ENCODE measurements around the gene PXMP2. TPM values are rescaled to one million over a fixed set of nuclear protein-coding genes. Genes with fewer than 3 reads are reported as not detected.
"Not testable (repeated sequence)": the region's sequence is repeated elsewhere in the genome, so short reads cannot be mapped to it uniquely, and the experiment has no call there.

PXMP2 gene
- total RNA-seq, 2 experiments from 2014 or later, result 21.0 to 21.9 TPM

DNA sequence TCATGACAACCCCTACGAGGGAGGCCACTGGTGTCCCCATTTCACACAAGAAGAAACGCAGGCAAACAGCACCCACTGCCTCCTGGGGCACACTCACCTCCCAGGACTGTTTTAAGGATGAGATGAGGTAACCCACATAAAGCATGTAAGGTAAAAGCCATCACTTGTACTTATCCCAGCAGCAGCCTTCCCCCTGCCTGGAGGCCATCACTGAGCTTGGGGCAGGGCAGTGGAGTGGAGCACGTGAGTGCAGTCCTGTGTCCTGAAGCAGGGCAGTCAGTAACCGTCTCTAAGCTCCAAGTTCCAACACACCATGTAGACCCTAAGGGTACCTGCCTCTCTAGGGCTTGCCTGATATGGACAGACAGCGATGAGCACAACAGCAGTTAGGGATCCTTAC, 2.0 kb upstream of the PXMP2 start:
- ChIA-PET POLR2A (interaction anchor here (0.6 kb wide), 1 partner anchor 185 kb away, joined by 6 read pairs; no protein-coding TSS in a partner anchor), CTCF (no interaction called here)

DNA sequence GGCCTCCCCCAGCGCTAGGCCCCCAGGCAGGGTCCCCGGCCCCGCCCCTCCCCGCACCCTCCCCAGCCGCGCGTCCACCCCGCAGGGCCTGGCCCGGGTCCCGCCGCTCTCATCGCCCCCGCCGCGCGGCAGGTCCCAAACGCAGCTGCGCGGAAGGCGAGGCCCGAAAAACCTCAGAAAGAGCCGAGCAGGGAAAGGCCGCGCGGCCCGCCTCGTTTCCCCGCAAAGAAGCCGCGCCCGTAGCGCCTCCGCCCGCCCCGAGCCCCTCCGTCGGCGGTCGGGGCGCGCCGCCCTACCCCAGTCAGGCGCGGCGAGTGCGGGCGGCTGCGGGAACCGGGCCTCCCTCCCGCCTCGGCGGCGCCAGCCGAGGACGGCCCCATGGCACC, 569 bp upstream of the PXMP2 start:
- ChIA-PET POLR2A (interaction anchor here (0.6 kb wide), 2 partner anchors 43 to 73 kb away, joined by 4 read pairs; no protein-coding TSS in a partner anchor), CTCF (no interaction called here)

GRCh38 chr12:132689227-132689626, 1.8 kb downstream of the PXMP2 start:
- POLR2A ChIA-PET, result no interaction called here
- CTCF ChIA-PET, result interaction anchor here (0.6 kb wide), 1 partner anchor 11 kb away, joined by 3 read pairs; no protein-coding TSS in a partner anchor

DNA sequence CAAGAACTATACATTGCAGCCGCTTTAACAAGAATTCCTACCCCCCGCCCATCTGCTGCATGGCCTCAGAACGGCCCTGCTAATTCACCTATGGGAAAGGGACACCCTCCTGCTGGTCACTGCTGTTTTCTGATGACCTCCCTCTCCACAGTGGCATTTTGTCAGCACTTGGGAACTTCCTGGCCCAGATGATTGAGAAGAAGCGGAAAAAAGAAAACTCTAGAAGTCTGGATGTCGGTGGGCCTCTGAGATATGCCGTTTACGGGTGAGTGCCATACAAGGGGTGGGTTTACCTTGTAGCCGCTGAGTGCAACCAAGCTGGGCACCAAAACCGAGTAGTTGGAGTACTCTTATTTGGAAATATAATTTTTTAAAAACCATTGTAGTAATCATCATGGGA, 2.7 kb downstream of the PXMP2 start:
- CTCF ChIA-PET, result interaction anchor here (0.6 kb wide), 1 partner anchor 10 kb away, joined by 3 read pairs; no protein-coding TSS in a partner anchor

GRCh38 chr12:132692030-132692429, 4.6 kb downstream of the PXMP2 start:
- POLR2A ChIA-PET, CTCF ChIA-PET: not testable (repeated sequence)

More for the DNA sequence above, 2.7 kb downstream of the PXMP2 start:
- POLR2A ChIA-PET, result no interaction called here

DNA sequence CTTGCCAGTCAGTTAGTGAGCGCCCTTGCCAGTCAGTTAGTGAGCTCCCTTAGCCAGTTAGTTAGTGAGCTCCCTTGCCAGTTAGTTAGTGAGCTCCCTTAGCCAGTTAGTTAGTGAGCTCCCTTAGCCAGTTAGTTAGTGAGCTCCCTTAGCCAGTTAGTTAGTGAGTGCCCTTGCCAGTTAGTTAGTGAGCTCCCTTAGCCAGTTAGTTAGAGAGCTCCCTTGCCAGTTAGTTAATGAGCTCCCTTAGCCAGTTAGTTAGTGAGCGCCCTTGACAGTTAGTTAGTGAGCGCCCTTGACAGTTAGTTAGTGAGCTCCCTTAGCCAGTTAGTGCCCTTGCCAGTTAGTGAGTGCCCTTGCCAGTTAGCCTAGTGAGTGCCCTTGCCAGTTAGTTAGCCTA, 7.5 kb downstream of the PXMP2 start:
- CTCF ChIA-PET, result interaction anchor here (0.7 kb wide), 1 partner anchor 473 kb away, joined by 3 read pairs; no protein-coding TSS in a partner anchor
- POLR2A ChIA-PET, result not testable (repeated sequence)

DNA sequence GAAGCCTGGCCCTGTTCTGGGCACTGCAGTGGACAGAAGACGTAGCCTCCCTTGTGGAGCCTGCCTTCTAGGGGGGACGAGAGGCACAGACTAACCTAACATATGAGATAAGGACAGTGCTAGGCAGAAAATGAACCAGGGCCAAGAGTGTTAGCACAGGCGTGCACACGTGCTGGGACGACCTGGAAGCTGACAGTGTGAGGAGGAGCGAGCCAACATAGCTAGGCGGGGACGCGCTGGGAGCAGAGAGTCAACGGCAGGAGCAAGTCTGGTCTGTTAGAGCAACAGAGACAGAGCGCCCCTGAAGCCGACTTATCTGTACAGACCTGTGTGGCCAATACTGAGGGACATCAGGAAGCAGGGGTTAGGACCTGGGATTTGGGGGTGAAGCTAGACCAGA, 8.0 kb downstream of the PXMP2 start:
- ChIA-PET POLR2A (interaction anchor here (0.8 kb wide), 1 partner anchor 22 kb away, joined by 3 read pairs; no protein-coding TSS in a partner anchor), CTCF (no interaction called here)

GRCh38 chr12:132698341-132698740, 11.0 kb downstream of the PXMP2 start:
- ChIA-PET CTCF (no interaction called here), POLR2A (no interaction called here)

- ChIA-PET POLR2A (no interaction called here), CTCF (interaction anchor here (0.7 kb wide), 2 partner anchors 11 to 429 kb away, joined by 3 read pairs; no protein-coding TSS in a partner anchor)
Measured at GRCh38 chr12:132700212-132700822, 12.9 kb downstream of the PXMP2 start.

GRCh38 chr12:132702640-132703039, 15.3 kb downstream of the PXMP2 start:
- ChIA-PET POLR2A (interaction anchor here (0.6 kb wide), 1 partner anchor 210 kb away, joined by 3 read pairs; no protein-coding TSS in a partner anchor), CTCF (no interaction called here)

- ChIA-PET CTCF (no interaction called here), POLR2A (interaction anchor here (0.6 kb wide), 1 partner anchor 13 kb away, joined by 5 read pairs; no protein-coding TSS in a partner anchor)
Measured at GRCh38 chr12:132703641-132704040, 16.3 kb downstream of the PXMP2 start.

GRCh38 chr12:132707241-132707640, 19.9 kb downstream of the PXMP2 start:
- ChIA-PET CTCF (no interaction called here), POLR2A (no interaction called here)

DNA sequence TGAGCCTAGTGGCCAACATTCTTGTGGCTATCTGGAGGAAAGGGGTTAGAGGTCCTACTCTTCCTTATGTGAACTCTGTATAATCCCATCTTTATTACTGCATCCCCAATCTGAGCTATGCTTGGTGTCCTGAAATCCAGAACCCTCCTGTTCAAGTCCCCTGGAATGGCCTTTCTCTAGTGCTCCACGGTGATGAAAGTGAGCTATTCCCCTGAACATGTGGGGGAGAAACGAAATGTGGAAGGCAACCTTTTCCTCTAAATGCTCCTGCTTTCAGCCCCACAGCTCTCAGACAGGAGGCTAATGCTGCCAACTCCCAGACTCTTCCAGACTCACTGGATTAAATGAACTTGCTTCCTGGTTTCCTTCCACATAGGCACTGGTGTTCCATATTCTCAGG, 20.8 kb downstream of the PXMP2 start:
- ChIA-PET CTCF (no interaction called here), POLR2A (interaction anchor here (0.6 kb wide), 1 partner anchor 19 kb away, joined by 7 read pairs; no protein-coding TSS in a partner anchor)

DNA sequence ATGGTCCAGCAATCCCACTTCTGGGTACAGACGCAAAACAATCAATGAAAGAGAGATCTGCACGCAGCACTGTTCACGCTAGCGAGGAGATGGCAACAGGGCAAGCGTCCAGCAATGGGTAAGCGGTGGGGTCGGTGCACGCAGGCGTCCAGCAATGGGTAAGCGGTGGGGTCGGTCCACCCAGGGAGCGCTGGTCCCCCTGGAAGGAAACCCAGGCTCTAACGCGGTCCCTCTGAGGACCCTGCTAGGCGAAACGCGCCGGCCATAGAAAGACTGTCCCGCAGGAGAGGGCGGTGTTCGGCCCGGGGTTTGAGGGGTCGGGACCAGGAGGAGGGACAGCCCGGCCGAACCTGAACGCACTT, 22.6 kb downstream of the PXMP2 start:
- POLR2A ChIA-PET, result interaction anchor here (0.5 kb wide), 1 partner anchor 12 kb away, joined by 3 read pairs; no protein-coding TSS in a partner anchor
- CTCF ChIA-PET, result no interaction called here

DNA sequence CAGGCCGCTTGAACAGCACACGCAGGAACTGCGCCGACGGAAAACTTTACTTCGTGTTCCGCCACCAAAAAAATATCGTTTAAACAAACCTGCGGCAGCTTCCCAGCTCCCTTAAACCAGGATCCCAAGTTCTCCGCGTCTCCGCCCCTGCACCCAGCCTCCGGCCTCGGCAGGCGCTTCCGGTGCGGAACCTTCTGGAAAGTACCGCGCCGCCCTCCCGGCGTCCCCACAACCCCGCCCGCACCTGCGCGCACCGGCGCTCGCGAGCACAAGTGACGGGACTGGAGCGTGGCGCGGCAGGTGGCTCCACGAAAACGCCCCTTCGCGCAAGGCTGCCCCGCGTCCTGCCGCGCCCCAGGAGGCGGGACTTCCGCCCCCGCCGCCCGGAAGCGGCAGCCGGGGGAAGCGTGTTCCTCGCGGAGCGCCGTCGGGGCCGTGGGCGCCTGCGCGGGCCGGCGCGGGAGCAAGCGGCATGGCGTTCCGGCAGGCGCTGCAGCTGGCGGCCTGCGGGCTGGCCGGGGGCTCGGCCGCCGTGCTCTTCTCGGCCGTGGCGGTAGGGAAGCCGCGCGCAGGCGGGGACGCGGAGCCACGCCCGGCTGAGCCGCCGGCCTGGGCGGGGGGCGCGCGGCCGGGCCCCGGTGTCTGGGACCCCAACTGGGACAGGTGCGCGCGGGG, 23.2 kb downstream of the PXMP2 start, which contains the start of gene PGAM5:
Gene PGAM5, plus strand, starts transcription at position 438 of the 675 bp plus-strand sequence. Its CDS starts 35 bp downstream, at position 473.
- ChIA-PET CTCF (no interaction called here), POLR2A (interaction anchor here (0.5 kb wide), 1 partner anchor 11 kb away, joined by 3 read pairs; no protein-coding TSS in a partner anchor)

GRCh38 chr12:132711080-132711843, 23.9 kb downstream of the PXMP2 start:
- ChIA-PET POLR2A (interaction anchor here (0.6 kb wide), 1 partner anchor 48 kb away, joined by 4 read pairs; no protein-coding TSS in a partner anchor), CTCF (interaction anchor here (1.2 kb wide), 1 partner anchor 10 kb away, joined by 4 read pairs; no protein-coding TSS in a partner anchor)

DNA sequence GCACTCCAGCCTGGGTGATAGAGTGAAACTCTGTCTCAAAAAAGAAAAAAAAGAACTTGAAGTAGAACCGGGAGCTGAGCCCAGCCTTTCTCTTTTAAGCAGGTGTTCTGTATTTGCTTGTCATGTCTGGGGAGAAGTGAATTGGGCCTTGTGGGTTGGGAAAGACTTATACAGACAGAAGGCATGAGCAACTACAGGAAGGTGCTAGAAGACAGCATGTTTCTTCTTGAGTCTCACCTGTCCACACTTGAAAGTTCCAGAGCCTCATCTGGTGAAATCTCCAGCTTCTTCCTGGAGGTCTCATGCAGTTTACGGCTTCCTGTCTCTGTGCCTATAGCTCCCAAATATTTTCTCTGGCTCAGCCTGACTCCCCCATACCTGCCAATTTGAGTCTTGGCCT, 25.7 kb downstream of the PXMP2 start:
- POLR2A ChIA-PET, result no interaction called here
- CTCF ChIA-PET, result interaction anchor here (1.6 kb wide), 1 partner anchor 21 kb away, joined by 3 read pairs; no protein-coding TSS in a partner anchor

- ChIA-PET POLR2A (no interaction called here), CTCF (no interaction called here)
Measured at GRCh38 chr12:132715874-132716273, 28.5 kb downstream of the PXMP2 start.

- ChIA-PET CTCF (no interaction called here), POLR2A (no interaction called here)
Measured at GRCh38 chr12:132716356-132716755, 29.0 kb downstream of the PXMP2 start.

DNA sequence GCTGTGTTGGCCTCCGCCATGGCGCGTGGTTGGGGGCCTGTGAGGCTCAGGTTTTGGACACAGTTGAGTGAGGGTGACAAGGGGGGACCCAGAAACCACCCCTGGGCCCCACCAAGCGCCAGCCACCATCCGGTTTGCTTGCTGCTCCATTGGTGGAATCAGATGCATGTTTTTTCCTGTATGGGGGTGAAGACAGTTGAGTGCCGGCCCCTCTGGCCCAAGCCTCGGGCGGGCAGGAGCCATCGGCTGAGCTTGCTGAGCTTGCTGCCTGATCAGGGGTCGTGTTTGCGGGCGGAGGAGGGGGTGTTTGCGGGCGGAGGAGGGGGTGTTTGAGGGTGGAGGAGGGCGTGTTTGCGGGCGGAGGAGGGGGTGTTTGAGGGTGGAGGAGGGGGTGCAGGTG, 29.6 kb downstream of the PXMP2 start:
- CTCF ChIA-PET, result no interaction called here
- POLR2A ChIA-PET, result interaction anchor here (0.7 kb wide), 1 partner anchor 13 kb away, joined by 5 read pairs; no protein-coding TSS in a partner anchor

Data from activated CD8-positive, alpha-beta memory T cell treated with anti-CD3 and anti-CD28 coated beads for 36 hours (primary cell).